Measurements from ENCODE around the gene DIRAS1. TPM values are rescaled to one million over a fixed set of nuclear protein-coding genes. Genes with fewer than 3 reads are reported as not detected.

DIRAS1 gene
- total and polyA plus RNA-seq, 2 of the 8 experiments (the other 6 are each of a cell fraction or from before 2014, with no cell fraction given) = 20.2 to 22.3 TPM

GRCh38 chr19:2717638-2718541 is 3.3 kb downstream of the DIRAS1 start (continued):
- TF ChIP-seq NANOG (IDR thresholded peaks at IDR 0.05; ENCODE audit: insufficient read depth, low read depth, low read length, poor library complexity, severe bottlenecking) = no peak

All from H1 (cell line).